HG03108 (cell line): ENCODE measurements around the gene WIPI1.
A peak's percentile ranks its signal among the peaks of the same experiment; 100 is the strongest.

ENCODE experiments used
- ATAC-seq: cut with Tn5 transposase; IDR thresholded peaks from one replicate; pipeline ENCODE4 v1.9.1; 2021; ENCODE audit warnings: moderate library complexity; ENCODE audit not compliant: unreplicated experiment

Gene WIPI1

DNA sequence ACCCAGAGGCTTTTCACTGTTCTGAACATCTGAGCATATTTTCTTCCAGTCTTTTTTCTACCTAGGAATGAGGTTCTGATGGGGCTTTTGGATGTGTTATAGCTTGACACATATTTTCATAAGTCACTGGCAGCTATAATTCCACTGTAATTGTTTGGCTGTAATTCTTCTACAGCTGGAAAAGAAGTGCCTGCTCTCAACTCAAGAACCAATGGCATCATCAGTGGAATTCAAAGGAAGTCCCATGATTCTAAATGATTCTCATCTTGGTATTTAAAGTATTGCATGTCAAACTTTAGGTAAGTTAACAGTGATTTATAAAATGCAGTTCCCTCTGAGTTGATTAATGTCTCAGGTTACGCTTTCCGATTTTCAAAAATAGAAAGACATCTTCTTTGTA lies 16.8 kb downstream of the WIPI1 start:
- ATAC-seq, result no peak

GRCh38 chr17:68439656-68440290 lies 17.5 kb downstream of the WIPI1 start:
- no peak for ATAC-seq

- ATAC-seq, result peak; percentile 79
These were observed 19.1 kb downstream of the WIPI1 start for GRCh38 chr17:68437979-68438822.

GRCh38 chr17:68435876-68436842 lies 21.1 kb downstream of the WIPI1 start:
- ATAC-seq, result no peak

DNA sequence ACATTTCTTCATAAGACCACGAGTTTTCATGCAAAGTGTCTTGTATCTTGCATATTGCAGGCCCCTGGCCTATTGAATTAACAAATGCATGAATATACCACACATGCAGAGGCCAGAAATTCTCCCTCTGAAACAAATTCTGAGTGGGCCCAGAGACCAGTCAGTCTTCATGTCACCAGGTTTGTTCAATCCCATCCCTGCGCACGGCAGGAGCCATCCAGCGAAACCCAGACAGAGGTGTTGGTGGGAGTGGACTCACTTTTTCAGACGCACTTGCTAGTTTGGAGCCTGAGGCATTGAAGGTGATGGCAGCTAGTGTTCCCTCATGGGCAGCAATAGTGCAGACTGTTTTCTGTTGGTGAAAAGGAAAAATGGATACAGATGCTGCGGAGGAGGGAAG lies 21.9 kb downstream of the WIPI1 start:
- no peak for ATAC-seq

- no peak for ATAC-seq
These were observed 23.3 kb downstream of the WIPI1 start for GRCh38 chr17:68433911-68434508.

DNA sequence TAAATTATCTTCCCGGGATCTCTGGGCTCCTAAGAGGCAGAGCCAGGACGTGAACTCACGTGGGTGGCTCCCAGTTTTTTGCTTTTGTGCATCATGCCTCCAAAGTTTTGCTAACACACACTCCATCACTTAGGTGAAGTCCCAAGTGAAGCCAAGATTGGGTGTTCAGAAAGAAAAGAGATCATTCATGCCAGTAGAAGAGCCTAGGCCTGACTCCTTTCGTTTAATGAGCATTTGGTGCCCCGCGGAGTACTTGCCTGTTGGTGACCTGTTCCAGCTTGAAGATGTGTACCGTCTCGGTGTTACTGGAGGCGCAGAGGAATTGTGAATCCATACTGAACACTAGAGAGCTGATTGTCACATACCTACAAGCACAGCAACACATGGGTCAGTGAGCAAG lies 24.1 kb downstream of the WIPI1 start:
- no peak for ATAC-seq

GRCh38 chr17:68432086-68432864 lies 25.0 kb downstream of the WIPI1 start:
- ATAC-seq, result no peak

- no peak for ATAC-seq
These were observed 25.6 kb downstream of the WIPI1 start for GRCh38 chr17:68431661-68432071.

DNA sequence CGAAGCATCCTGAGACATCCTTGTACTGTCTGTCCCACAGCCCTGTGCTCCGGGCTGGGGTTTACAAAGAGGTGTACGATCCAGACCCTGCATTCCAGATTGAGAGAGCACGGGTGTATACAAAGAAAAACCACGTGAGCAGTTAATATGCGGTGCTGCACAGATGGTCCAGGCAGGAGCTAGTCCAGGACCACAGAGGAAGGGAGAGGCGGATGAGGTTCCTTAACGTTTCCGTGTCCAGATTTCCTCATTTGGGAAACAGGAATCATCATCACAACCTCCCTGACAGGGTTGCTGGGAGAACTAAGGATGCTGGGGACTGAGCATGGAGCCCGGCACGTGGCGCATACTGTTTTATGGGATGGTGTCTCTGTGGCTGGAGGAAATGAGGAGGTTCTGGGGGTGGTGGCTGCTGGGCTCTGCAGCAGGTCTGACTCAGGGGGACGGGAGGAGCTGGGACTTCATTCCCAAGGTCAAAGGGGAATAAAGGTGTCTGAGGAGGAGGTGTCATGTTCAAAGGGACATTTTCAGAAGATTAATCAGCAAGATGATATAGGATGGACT lies 26.2 kb downstream of the WIPI1 start:
- ATAC-seq, result no peak

GRCh38 chr17:68429881-68430280 lies 27.4 kb downstream of the WIPI1 start:
- ATAC-seq, result no peak

- ATAC-seq, result no peak
These were observed 28.7 kb downstream of the WIPI1 start for GRCh38 chr17:68428498-68429172.

DNA sequence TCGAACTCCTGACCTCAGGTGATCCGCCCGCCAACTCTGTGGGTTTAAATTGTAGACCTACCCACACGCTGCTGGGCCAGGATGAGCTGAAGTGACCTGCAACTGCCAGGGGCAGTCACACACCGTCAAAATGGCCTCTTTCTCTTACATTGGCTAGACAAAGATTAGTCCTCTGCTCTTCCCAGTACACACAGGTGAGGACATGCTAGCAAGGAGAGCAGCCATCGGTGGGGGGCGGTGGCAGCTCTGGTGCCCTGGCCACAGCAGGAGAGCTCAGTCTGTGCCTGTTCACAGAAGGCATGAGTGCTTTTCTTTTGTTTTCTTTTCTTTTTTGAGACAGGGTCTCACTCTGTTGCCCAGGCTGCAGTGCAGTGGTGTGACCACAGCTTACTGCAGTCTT lies 29.7 kb downstream of the WIPI1 start:
- ATAC-seq, result no peak

DNA sequence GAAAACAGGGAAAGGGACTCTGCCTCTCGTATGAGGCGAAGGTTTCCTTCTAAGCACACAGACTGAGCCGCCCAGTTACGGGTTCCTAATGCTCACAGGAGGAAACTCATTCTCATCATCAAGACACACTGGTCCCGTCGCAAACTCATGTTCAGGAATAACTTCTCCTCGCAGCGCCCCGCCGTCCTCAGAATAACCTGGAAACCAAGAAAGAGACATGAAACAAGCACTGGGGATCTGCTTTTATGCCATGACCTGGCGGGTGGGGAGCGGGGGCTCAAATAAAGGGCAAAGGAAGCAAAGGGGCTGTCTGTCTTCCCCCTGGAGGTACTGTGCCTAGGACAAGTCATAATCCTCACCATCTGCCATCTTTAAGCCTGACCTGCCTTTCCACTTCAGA lies 31.3 kb downstream of the WIPI1 start:
- ATAC-seq, result no peak

DNA sequence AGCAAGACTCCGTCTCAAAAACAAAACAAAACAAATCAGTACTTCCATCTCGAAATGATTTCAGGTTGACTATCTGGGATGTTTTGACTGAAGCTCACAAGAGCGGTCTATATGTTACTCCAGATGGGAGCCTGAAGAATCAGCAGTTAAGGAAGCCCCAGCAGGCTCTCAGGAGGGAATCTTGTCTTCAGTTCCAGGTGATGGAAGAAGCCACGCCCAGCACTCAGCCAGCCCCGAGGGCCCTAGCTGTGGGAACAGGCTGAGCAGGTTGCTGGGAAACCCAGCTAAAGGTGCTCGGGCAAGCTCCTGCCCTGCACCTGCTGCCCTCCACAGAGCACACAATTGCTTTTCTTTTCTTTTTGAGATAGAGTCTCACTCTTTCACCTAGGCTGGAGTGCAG lies 32.4 kb downstream of the WIPI1 start:
- no peak for ATAC-seq

- no peak for ATAC-seq
These were observed 33.1 kb downstream of the WIPI1 start for GRCh38 chr17:68424203-68424602.

DNA sequence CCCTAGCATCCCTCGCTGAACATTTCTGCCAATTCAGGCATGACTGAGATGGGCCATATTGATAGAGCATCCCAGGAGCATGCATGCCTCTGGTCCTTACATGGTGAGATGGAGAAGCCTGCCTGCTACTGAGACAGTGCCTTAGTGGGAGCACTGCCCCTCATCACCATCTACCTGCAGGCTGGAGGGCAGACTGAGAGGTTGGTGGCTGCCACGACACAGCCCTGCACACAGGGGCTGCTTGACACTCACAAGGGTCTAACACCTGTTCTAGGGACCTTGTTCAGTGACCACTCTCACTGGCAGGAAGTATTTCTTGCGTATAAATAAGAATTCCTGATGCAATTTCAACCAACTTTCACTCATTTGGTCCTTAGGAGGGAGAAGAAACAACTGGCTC lies 34.0 kb downstream of the WIPI1 start:
- no peak for ATAC-seq

GRCh38 chr17:68422821-68423220 lies 34.5 kb downstream of the WIPI1 start:
- ATAC-seq, result no peak

- ATAC-seq, result no peak
These were observed 35.8 kb downstream of the WIPI1 start for GRCh38 chr17:68421486-68421885.
